Stimulated activated memory B cell treated with anti-CD40 and anti-IgM and Interleukin-4, amounts not matched to agents 10 μg/mL and 1 μg/mL and 100 μg/mL, for 72 hours (primary cell): ENCODE results near the gene STRA6.
A peak's percentile ranks its signal among the peaks of the same experiment; 100 is the strongest.

Experiments used
- ATAC-seq: fragments of 150-1000 bp; cut with Tn5 transposase; 2 replicates; pipeline ENCODE4 v1.10.0; 2021
- H3K27ac Mint-ChIP-seq: one replicate; pipeline ENCODE4 v1.8.0; 2022; ENCODE audit warnings: mild to moderate bottlenecking, mixed read lengths
- H3K27me3 Mint-ChIP-seq: one replicate; pipeline ENCODE4 v1.8.0; 2022; ENCODE audit warnings: mixed read lengths
- H3K36me3 Mint-ChIP-seq: one replicate; pipeline ENCODE4 v1.8.0; 2022; ENCODE audit warnings: mixed read lengths
- H3K4me1 Mint-ChIP-seq: one replicate; pipeline ENCODE4 v1.8.0; 2022; ENCODE audit warnings: mixed read lengths
- H3K4me3 Mint-ChIP-seq: one replicate; pipeline ENCODE4 v1.8.0; 2022; ENCODE audit warnings: mild to moderate bottlenecking, moderate library complexity, mixed read lengths
- H3K9me3 Mint-ChIP-seq: one replicate; pipeline ENCODE4 v1.8.0; 2022; ENCODE audit warnings: mixed read lengths

Gene STRA6

GRCh38 chr15:74201710-74202420 lies 722 bp downstream of the STRA6 start:
- no peak for ATAC-seq
- Mint-ChIP-seq H3K27ac (no peak overlapping the region), H3K36me3 (no peaks in the 10 kb centered on the region), H3K4me3 (no peak overlapping the region), H3K27me3 (peaks cover 44% of the 10 kb centered on the region), H3K4me1 (peaks cover 14% of the 10 kb centered on the region), H3K9me3 (no peaks in the 10 kb centered on the region)

DNA sequence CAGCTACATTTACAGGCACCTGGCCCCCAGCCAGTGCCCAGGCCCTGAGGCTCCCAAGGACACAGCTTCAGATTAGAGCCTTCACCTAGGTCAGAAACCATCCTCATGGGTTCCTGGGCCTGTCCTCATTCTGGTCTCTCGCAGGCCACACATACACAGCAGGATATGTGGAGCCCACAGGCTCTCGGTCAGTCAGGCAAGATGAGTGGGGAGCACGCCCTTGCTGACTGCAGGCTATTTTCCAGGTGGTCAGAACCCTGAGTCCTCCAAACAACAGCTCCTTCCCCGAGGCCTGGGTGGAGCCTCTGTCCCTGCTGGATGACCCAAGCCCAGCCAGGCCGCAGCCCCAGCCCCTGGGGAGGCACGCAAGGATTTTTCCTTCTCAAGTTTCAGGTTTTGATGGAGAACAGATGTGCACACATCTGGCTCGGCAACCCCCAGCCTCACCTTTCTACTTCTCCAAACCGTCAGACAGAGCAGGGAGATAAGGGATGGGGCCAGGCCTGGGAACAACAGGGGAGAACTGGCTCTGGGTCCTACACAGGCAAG lies 1.6 kb downstream of the STRA6 start:
- H3K4me3 Mint-ChIP-seq = no peak overlapping the region
- H3K4me1 Mint-ChIP-seq = peaks cover 14% of the 10 kb centered on the region
- no peaks in the 10 kb centered on the region for H3K36me3 Mint-ChIP-seq
- H3K27me3 Mint-ChIP-seq = peaks cover 38% of the 10 kb centered on the region
- no peaks in the 10 kb centered on the region for H3K9me3 Mint-ChIP-seq
- no peak overlapping the region for H3K27ac Mint-ChIP-seq
- no peak for ATAC-seq

GRCh38 chr15:74200412-74200815 lies 2.2 kb downstream of the STRA6 start:
- peak; percentile 40 for ATAC-seq
- Mint-ChIP-seq H3K9me3 (no peaks in the 10 kb centered on the region), H3K4me3 (no peak overlapping the region), H3K27ac (peak overlapping the region; percentile 28), H3K4me1 (peaks cover 14% of the 10 kb centered on the region), H3K36me3 (no peaks in the 10 kb centered on the region), H3K27me3 (peaks cover 38% of the 10 kb centered on the region)

DNA sequence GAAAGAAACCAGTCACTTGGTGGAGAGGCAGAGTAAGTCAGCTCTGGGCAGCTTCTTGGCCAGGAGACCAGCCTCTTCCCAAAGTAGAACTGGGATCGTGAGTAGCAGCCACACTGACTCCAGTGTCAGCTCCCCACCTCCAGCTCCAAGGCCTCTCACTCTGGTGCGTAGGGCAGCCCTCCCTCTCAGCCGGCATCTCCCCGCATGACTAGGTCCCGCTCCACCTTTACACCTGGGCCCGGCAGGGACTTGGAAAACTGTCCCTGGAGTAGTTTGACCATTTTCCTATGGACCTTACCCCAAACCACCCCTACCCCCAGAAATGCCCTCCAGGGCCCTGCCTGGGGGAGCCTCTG lies 3.3 kb downstream of the STRA6 start:
- peaks cover 38% of the 10 kb centered on the region for H3K27me3 Mint-ChIP-seq
- H3K4me3 Mint-ChIP-seq = no peak overlapping the region
- H3K9me3 Mint-ChIP-seq = no peaks in the 10 kb centered on the region
- H3K27ac Mint-ChIP-seq = no peak overlapping the region
- no peak for ATAC-seq
- H3K36me3 Mint-ChIP-seq = no peaks in the 10 kb centered on the region
- H3K4me1 Mint-ChIP-seq = peaks cover 14% of the 10 kb centered on the region

GRCh38 chr15:74197176-74197965 lies 5.2 kb downstream of the STRA6 start:
- no peaks in the 10 kb centered on the region for H3K9me3 Mint-ChIP-seq
- no peak overlapping the region for H3K4me3 Mint-ChIP-seq
- peaks cover 14% of the 10 kb centered on the region for H3K4me1 Mint-ChIP-seq
- H3K27me3 Mint-ChIP-seq = peaks cover 33% of the 10 kb centered on the region
- no peak overlapping the region for H3K27ac Mint-ChIP-seq
- ATAC-seq = no peak
- no peaks in the 10 kb centered on the region for H3K36me3 Mint-ChIP-seq

DNA sequence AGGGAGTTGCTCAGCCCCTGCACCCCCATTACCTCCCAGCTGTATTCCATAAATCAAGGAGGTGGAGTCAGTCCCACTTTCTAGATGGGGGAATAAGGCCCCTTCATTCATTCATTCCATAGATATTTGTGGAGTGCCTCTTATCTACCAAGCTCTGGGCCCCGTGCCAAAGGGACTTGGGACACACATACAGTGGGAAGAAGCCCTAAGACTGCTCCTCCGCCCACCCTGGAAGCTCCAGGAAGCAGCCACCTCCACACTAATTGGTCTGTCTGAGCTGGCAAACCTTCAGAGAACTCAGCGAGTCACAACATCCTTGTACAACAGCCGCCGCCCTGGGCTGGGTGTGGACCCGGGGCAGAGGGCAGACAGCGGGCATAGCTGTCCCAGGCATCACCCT lies 6.4 kb downstream of the STRA6 start:
- no peak overlapping the region for H3K4me3 Mint-ChIP-seq
- H3K4me1 Mint-ChIP-seq = peaks cover 14% of the 10 kb centered on the region
- no peaks in the 10 kb centered on the region for H3K9me3 Mint-ChIP-seq
- peaks cover 23% of the 10 kb centered on the region for H3K27me3 Mint-ChIP-seq
- no peak overlapping the region for H3K27ac Mint-ChIP-seq
- no peak for ATAC-seq
- no peaks in the 10 kb centered on the region for H3K36me3 Mint-ChIP-seq

DNA sequence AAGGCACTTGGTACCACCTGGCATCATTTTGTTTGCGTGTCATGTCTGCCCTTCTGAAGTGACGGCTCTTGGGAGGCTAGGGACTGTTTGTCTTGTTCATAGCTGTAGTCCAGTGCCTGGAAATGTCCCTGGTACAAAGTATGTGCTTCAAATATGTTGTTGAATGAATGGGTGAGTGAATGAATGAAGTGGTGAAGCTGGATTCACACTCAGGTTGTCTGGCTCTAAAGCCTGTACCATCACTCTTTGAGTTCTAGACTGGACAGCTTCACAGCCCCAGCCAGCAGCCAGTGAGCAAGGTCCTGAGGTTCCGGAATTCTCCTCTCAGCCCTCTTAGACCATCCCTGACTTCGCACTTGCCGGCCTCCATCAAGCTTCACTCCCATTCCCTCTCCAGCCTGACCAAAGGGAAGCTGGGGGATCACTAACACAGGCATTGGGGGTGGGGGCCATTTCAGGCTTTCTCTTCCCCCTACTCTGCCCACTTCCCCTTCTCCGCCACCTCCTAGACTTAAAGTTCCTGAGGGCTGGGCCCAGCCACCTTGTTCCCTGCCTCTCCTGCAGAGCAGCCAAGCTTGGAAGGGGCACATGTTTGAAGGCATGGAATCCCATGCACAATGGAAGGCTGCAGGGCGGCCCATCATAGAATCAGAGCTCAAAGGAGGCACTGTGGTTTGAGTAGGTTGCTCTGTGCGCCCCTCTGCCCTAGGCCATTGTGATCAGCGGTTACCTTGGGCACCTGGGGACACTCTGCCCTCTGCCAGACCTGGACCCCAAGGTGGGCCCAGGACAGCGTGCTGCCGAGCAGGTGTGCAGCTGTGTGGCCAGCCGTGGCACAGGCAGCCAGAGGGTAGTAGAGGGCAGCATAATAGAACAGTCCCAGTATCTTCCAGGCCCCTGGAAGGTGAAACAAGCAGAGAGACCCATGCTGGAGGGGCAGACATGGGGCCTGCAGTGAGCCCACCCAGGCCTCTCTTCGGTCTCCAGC lies 7.7 kb downstream of the STRA6 start:
- peaks cover 5% of the 10 kb centered on the region for H3K4me1 Mint-ChIP-seq
- H3K27ac Mint-ChIP-seq = no peak overlapping the region
- H3K9me3 Mint-ChIP-seq = no peaks in the 10 kb centered on the region
- no peak for ATAC-seq
- H3K27me3 Mint-ChIP-seq = peaks cover 20% of the 10 kb centered on the region
- H3K36me3 Mint-ChIP-seq = no peaks in the 10 kb centered on the region
- H3K4me3 Mint-ChIP-seq = no peak overlapping the region

- no peak for ATAC-seq
- Mint-ChIP-seq H3K27ac (no peak overlapping the region), H3K9me3 (no peaks in the 10 kb centered on the region), H3K4me1 (no peaks in the 10 kb centered on the region), H3K4me3 (no peak overlapping the region), H3K27me3 (peaks cover 13% of the 10 kb centered on the region), H3K36me3 (no peaks in the 10 kb centered on the region)
These were observed 8.7 kb downstream of the STRA6 start for GRCh38 chr15:74193905-74194304.

DNA sequence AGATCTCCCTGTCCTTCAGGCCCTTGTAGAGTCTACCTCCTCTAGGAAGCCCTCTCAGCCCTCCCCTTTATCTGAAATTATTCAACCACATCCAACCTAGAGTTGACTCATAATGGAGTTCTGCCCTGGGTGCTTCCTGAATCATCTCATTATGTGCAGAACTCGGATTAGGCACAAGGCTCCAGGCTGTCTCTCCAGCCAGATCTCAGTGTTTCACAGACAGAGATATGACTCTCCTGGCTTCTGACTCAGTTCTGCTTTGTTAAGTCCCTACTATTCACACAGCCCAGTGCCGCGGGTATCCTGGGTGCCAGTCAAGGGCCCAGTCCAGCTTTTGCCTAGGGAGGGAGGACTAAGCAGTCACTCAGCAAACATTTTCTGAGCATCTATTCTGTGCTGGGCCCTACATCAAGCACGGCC lies 9.3 kb downstream of the STRA6 start:
- no peaks in the 10 kb centered on the region for H3K9me3 Mint-ChIP-seq
- ATAC-seq = no peak
- peaks cover 13% of the 10 kb centered on the region for H3K27me3 Mint-ChIP-seq
- no peak overlapping the region for H3K27ac Mint-ChIP-seq
- H3K4me3 Mint-ChIP-seq = no peak overlapping the region
- no peaks in the 10 kb centered on the region for H3K36me3 Mint-ChIP-seq
- H3K4me1 Mint-ChIP-seq = no peaks in the 10 kb centered on the region

GRCh38 chr15:74192751-74193150 lies 9.8 kb downstream of the STRA6 start:
- H3K36me3 Mint-ChIP-seq = no peaks in the 10 kb centered on the region
- H3K4me1 Mint-ChIP-seq = no peaks in the 10 kb centered on the region
- no peak overlapping the region for H3K27ac Mint-ChIP-seq
- ATAC-seq = no peak
- H3K9me3 Mint-ChIP-seq = no peaks in the 10 kb centered on the region
- peaks cover 13% of the 10 kb centered on the region for H3K27me3 Mint-ChIP-seq
- no peak overlapping the region for H3K4me3 Mint-ChIP-seq

DNA sequence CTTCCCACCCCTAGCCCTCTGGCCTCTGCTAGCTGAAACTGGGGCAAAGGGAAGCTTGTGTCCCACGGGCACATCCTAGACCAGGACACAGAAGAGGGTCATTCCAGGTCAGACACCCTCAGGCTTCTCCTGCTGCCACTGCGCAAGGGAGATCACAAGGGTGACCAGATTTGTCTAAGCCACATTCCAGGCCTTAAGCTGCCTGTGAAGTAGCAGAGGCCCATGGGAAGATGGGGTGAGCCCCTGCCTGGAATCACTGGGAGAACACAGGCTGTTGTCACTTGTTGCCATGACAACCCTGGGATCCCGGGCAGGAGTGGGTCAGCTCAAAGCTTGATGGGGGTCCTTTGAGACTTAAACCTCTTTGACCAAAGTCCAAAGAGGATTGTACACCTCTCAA lies 10.8 kb downstream of the STRA6 start:
- H3K27me3 Mint-ChIP-seq = peaks cover 13% of the 10 kb centered on the region
- no peak overlapping the region for H3K4me3 Mint-ChIP-seq
- no peak overlapping the region for H3K27ac Mint-ChIP-seq
- H3K4me1 Mint-ChIP-seq = no peaks in the 10 kb centered on the region
- no peaks in the 10 kb centered on the region for H3K36me3 Mint-ChIP-seq
- no peak for ATAC-seq
- no peaks in the 10 kb centered on the region for H3K9me3 Mint-ChIP-seq

DNA sequence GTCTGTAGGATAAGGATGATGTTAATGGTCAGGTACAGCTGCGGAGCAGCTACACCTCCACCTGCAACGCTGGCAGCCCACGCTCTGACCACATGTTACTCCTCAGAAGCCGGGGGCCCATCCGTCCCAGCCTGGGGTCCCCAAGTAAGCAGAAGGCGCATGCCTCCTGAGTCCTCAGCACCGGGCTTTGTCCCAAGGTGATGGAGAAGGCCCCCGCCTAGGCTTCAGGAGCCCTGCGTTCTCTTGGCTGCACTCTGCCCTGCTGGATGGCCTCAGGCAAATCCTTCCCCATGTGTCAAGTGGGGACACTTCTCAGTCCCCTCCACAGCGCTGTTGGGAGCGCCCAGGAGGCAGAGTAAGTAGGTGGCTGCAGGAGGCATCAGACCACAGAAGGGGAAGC lies 14.4 kb downstream of the STRA6 start:
- Mint-ChIP-seq H3K27me3 (peaks cover 21% of the 10 kb centered on the region), H3K9me3 (no peaks in the 10 kb centered on the region), H3K4me3 (no peak overlapping the region), H3K27ac (no peak overlapping the region), H3K4me1 (no peaks in the 10 kb centered on the region), H3K36me3 (no peaks in the 10 kb centered on the region)
- no peak for ATAC-seq

- H3K36me3 Mint-ChIP-seq = no peaks in the 10 kb centered on the region
- H3K4me1 Mint-ChIP-seq = peaks cover 2% of the 10 kb centered on the region
- no peaks in the 10 kb centered on the region for H3K9me3 Mint-ChIP-seq
- no peak overlapping the region for H3K27ac Mint-ChIP-seq
- peaks cover 27% of the 10 kb centered on the region for H3K27me3 Mint-ChIP-seq
- no peak for ATAC-seq
- no peak overlapping the region for H3K4me3 Mint-ChIP-seq
These were observed 16.8 kb downstream of the STRA6 start for GRCh38 chr15:74185710-74186348.

- ATAC-seq = peak; percentile 3
- Mint-ChIP-seq H3K36me3 (no peaks in the 10 kb centered on the region), H3K27ac (no peak overlapping the region), H3K4me1 (peaks cover 10% of the 10 kb centered on the region), H3K9me3 (no peaks in the 10 kb centered on the region), H3K4me3 (no peak overlapping the region), H3K27me3 (peaks cover 38% of the 10 kb centered on the region)
These were observed 17.9 kb downstream of the STRA6 start for GRCh38 chr15:74184582-74185091.
